CD14-positive monocyte (primary cell): ENCODE measurements around the gene TAF4. TPM values are rescaled to one million over a fixed set of nuclear protein-coding genes. Genes with fewer than 3 reads are reported as not detected.

Experiments
- DNase-seq, 3 donors: peaks; one replicate each; pipeline ENCODE4 v3.0.0-alpha.2; 2011 to 2022
- H2AFZ ChIP-seq: 2 replicates; pipeline ENCODE4 v1.6.0; 2012; ENCODE audit warnings: mild to moderate bottlenecking, low read depth, low read length, inconsistent platforms; ENCODE audit not compliant: insufficient read depth, poor library complexity, severe bottlenecking
- H3K27ac ChIP-seq, 2 donors: 1 replicate in 1 of 2; 2 replicates in 1 of 2; pipeline ENCODE4 v1.5.1; 2012 to 2013; ENCODE audit warnings: low read length in 2 of 2, control low read depth in 1 of 2, inconsistent platforms in 1 of 2, low read depth in 1 of 2, mild to moderate bottlenecking in 1 of 2
- H3K27me3 ChIP-seq, 2 donors: one replicate each; pipeline versions ENCODE4 v1.6.0 to v1.6.1; 2011 to 2013; ENCODE audit warnings: low read length in 2 of 2; ENCODE audit not compliant: control insufficient read depth in 2 of 2, insufficient read depth in 2 of 2
- H3K36me3 ChIP-seq, 2 donors: replicated peaks in 1 of 2; 1 replicate in 1 of 2; 2 replicates in 1 of 2; pipeline versions ENCODE4 v1.5.1 to v1.6.1; 2012 to 2013; ENCODE audit warnings: low read length in 2 of 2, control low read depth in 1 of 2, inconsistent platforms in 1 of 2, mild to moderate bottlenecking in 1 of 2; ENCODE audit not compliant: insufficient read depth in 2 of 2, control insufficient read depth in 1 of 2
- H3K4me1 ChIP-seq, 2 donors: 1 replicate in 1 of 2; 2 replicates in 1 of 2; pipeline versions ENCODE4 v1.5.1 to v1.6.1; 2012 to 2013; ENCODE audit warnings: low read length in 2 of 2, control low read depth in 1 of 2, inconsistent platforms in 1 of 2, mild to moderate bottlenecking in 1 of 2, moderate library complexity in 1 of 2; ENCODE audit not compliant: insufficient read depth in 2 of 2, control insufficient read depth in 1 of 2
- H3K4me2 ChIP-seq: replicated peaks from 2 replicates; pipeline ENCODE3; 2012; ENCODE audit warnings: low read length, moderate library complexity, mild to moderate bottlenecking; ENCODE audit not compliant: poor library complexity, severe bottlenecking; ENCODE audit errors: extremely low read depth
- H3K4me3 ChIP-seq, 3 experiments: fragments of 200-600 bp in 1 of 3; sonication (generic) in 1 of 3; replicated peaks in 1 of 3; 1 replicate in 2 of 3; 2 replicates in 1 of 3; pipeline ENCODE4 v1.5.1; 2011 to 2013; ENCODE audit warnings: low read length in 3 of 3, mild to moderate bottlenecking in 3 of 3, control low read depth in 2 of 3, low read depth in 2 of 3, inconsistent platforms in 1 of 3, moderate library complexity in 1 of 3
- H3K79me2 ChIP-seq: 2 replicates; pipeline ENCODE4 v1.6.0; 2012; ENCODE audit warnings: mild to moderate bottlenecking, control low read depth, inconsistent platforms, low read length, moderate library complexity; ENCODE audit not compliant: insufficient read depth
- H3K9ac ChIP-seq: 2 replicates; pipeline ENCODE4 v1.6.0; 2017; ENCODE audit warnings: low read length, mild to moderate bottlenecking; ENCODE audit not compliant: insufficient read depth, poor library complexity, severe bottlenecking
- H3K9me3 ChIP-seq, 2 donors: replicated peaks in 1 of 2; 1 replicate in 1 of 2; 2 replicates in 1 of 2; pipeline versions ENCODE4 v1.5.1 to v1.6.1; 2012 to 2013; ENCODE audit warnings: low read length in 2 of 2, control low read depth in 1 of 2; ENCODE audit not compliant: control insufficient read depth in 1 of 2, insufficient read depth in 1 of 2
- H4K20me1 ChIP-seq: 2 replicates; pipeline ENCODE4 v1.6.0; 2012; ENCODE audit warnings: mild to moderate bottlenecking, low read length, control low read depth, moderate library complexity; ENCODE audit not compliant: insufficient read depth
- H3K27ac Mint-ChIP-seq, 7 donors: one replicate each; pipeline ENCODE4 v1.8.0; 2020; ENCODE audit warnings: mild to moderate bottlenecking in 7 of 7, mixed read lengths in 7 of 7, moderate library complexity in 6 of 7, inconsistent platforms in 2 of 7
- H3K27me3 Mint-ChIP-seq, 3 donors: one replicate each; pipeline ENCODE4 v1.8.0; 2021 to 2022; ENCODE audit warnings: low read depth in 3 of 3, mild to moderate bottlenecking in 3 of 3, mixed read lengths in 3 of 3, moderate library complexity in 3 of 3, inconsistent platforms in 1 of 3
- H3K36me3 Mint-ChIP-seq, 2 donors: one replicate each; pipeline ENCODE4 v1.8.0; 2020; ENCODE audit warnings: mixed read lengths in 2 of 2, inconsistent platforms in 1 of 2, mild to moderate bottlenecking in 1 of 2
- H3K4me1 Mint-ChIP-seq: one replicate; pipeline ENCODE4 v1.8.0; 2020; ENCODE audit warnings: mild to moderate bottlenecking, mixed read lengths
- H3K4me3 Mint-ChIP-seq, 2 donors: one replicate each; pipeline ENCODE4 v1.8.0; 2020; ENCODE audit warnings: mild to moderate bottlenecking in 2 of 2, mixed read lengths in 2 of 2, moderate library complexity in 1 of 2
- H3K9me3 Mint-ChIP-seq, 7 donors: one replicate each; pipeline ENCODE4 v1.8.0; 2020 to 2022; ENCODE audit warnings: mixed read lengths in 7 of 7, mild to moderate bottlenecking in 6 of 7, moderate library complexity in 6 of 7, inconsistent platforms in 2 of 7
- WGBS: methylation state at CpG from one replicate; pipeline ENCODE4 v1.1.5; 2013; ENCODE audit warnings: missing lambda C conversion rate; ENCODE audit not compliant: insufficient coverage; 5-methylcytosine and 5-hydroxymethylcytosine counted together
- intact Hi-C, 2 donors: fragments of 100-400 bp; cut with micrococcal nuclease; formaldehyde crosslinking; loops; one replicate each; pipeline versions ENCODE4 v1.15.0 to v1.15.1; 2023
- polyA plus RNA-seq, 3 donors: library from polyadenylated mRNA; depleted of rRNA in 1 of 3; unstranded in 2 of 3; stranded (reverse) in 1 of 3; fragments of 300-500 nt in 2 of 3; fragments of >200 nt in 1 of 3; fragmentation: Illumina TruSeq in 2 of 3; gene quantifications; 1 replicate in 2 of 3; 2 replicates in 1 of 3; pipeline ENCODE4 v1.2.3, GENCODE V29; 2012 to 2021
- TF ChIP-seq, protein P1 (sequence below): fragments of 200-600 bp; IDR thresholded peaks from one replicate; pipeline ENCODE4 v1.8.0; 2022; ENCODE audit warnings: antibody characterized with exemption, mild to moderate bottlenecking

Gene TAF4
- polyA plus RNA-seq, 3 donors: 0.48 to 14.9 (median 0.99) TPM

DNA sequence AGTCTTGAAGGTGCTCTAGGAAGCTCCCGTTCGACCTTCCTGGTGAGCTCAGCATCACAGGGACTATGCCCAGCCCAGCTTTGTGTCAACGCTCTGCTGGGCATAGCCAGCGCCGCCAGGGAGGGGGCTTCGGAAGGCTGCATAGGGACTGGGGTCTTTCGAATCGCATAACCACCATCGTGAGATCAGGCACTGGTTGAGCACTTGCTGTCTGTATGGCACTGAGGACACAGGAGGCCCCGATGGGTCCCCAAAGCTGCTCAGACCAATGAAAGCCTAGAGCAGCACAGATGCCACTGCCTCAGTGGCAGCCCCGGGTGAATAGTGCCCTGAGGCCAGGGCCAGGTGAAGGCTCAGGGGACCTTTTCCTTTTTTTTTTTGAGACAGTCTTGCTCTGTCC lies 96.7 kb downstream of the TAF4 start:
- TF ChIP-seq, protein P1, sequence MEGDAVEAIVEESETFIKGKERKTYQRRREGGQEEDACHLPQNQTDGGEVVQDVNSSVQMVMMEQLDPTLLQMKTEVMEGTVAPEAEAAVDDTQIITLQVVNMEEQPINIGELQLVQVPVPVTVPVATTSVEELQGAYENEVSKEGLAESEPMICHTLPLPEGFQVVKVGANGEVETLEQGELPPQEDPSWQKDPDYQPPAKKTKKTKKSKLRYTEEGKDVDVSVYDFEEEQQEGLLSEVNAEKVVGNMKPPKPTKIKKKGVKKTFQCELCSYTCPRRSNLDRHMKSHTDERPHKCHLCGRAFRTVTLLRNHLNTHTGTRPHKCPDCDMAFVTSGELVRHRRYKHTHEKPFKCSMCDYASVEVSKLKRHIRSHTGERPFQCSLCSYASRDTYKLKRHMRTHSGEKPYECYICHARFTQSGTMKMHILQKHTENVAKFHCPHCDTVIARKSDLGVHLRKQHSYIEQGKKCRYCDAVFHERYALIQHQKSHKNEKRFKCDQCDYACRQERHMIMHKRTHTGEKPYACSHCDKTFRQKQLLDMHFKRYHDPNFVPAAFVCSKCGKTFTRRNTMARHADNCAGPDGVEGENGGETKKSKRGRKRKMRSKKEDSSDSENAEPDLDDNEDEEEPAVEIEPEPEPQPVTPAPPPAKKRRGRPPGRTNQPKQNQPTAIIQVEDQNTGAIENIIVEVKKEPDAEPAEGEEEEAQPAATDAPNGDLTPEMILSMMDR: no peak
- Histone ChIP-seq H3K36me3 (peaks cover 11 to 18% of the 10 kb centered on the region in 2 donors), H3K79me2 (no peaks in the 10 kb centered on the region), H3K9me3 (peaks cover 7 to 16% of the 10 kb centered on the region in 2 donors), H2AFZ (no peak overlapping the region), H3K27me3 (peaks cover 2 to 21% of the 10 kb centered on the region in 2 donors), H3K4me2 (no peak overlapping the region), H3K9ac (no peak overlapping the region), H3K4me3 (no peak overlapping the region), H3K4me1 (no peaks in the 10 kb centered on the region), H3K27ac (no peak overlapping the region), H4K20me1 (no peaks in the 10 kb centered on the region)
- H3K4me1 Mint-ChIP-seq: no peaks in the 10 kb centered on the region
- H3K9me3 Mint-ChIP-seq: peaks cover 7 to 15% (median 11%) of the 10 kb centered on the region in 7 donors
- DNase-seq: no peak
- peak overlapping the region in 1 of 2 donors; percentile 45 for H3K4me3 Mint-ChIP-seq
- peaks cover 20 to 32% (median 24%) of the 10 kb centered on the region in 3 donors for H3K27me3 Mint-ChIP-seq
- peaks cover 19% of the 10 kb centered on the region in 2 donors for H3K36me3 Mint-ChIP-seq
- WGBS: 94% methylated on average over 11 of the region's 11 CpGs
- intact Hi-C loops: no loop called here
- no peak overlapping the region for H3K27ac Mint-ChIP-seq

DNA sequence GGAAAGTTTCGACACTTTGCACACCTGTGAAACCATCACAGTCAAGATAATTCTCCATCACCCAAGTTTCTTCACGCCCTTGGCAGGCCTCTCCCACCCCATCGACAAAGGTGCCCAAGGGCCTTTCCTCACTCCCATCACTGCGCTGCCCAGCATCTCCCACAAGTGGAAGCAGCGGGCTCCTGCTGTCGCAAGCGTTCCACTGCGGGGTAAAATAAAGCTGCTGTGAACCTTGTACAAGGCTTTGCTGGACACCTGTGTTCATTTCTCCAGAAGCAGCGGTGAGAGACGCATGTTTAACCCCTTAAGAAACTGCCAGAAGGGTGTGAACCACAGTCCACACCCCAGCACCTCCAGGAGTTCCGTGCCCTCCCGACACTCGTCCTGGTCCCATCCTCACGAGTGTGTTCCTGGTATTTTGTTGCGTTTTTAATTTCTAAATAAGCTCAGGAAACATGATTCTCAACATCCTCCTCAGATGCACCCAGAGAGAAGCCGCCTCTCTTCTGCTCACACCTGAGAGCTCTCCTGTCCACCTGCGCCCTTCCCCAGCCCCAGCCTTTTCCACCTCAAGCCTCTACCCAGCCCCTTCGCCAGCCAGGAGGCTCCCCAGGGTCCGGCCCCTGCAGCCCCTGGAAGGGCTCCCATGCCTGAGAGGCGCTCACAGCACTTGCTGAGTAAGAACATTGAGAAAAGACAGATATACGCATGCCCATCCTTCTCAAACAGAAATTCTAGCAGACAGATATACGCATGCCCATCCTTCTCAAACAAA lies 97.5 kb downstream of the TAF4 start:
- H3K4me3 Mint-ChIP-seq: no peak overlapping the region
- H3K4me1 Mint-ChIP-seq: no peaks in the 10 kb centered on the region
- Histone ChIP-seq H3K4me1 (no peaks in the 10 kb centered on the region), H3K9me3 (peaks cover 2 to 11% of the 10 kb centered on the region in 2 donors), H3K9ac (no peak overlapping the region), H4K20me1 (no peaks in the 10 kb centered on the region), H3K79me2 (no peaks in the 10 kb centered on the region), H2AFZ (no peak overlapping the region), H3K27ac (no peak overlapping the region), H3K4me2 (no peak overlapping the region), H3K4me3 (no peak overlapping the region), H3K36me3 (peaks cover 5 to 11% of the 10 kb centered on the region in 2 donors), H3K27me3 (peaks cover 2 to 21% of the 10 kb centered on the region in 2 donors)
- H3K9me3 Mint-ChIP-seq: peaks cover 5 to 18% (median 8%) of the 10 kb centered on the region in 7 donors
- intact Hi-C loops: no loop called here
- no peak for DNase-seq
- no peak overlapping the region for H3K27ac Mint-ChIP-seq
- TF ChIP-seq, protein P1: no peak
- H3K36me3 Mint-ChIP-seq: peaks cover 12% of the 10 kb centered on the region in 2 donors
- peaks cover 20 to 39% (median 28%) of the 10 kb centered on the region in 3 donors for H3K27me3 Mint-ChIP-seq
- WGBS: 92% methylated on average over 19 of the region's 22 CpGs
